DOHH2 (cell line): ENCODE measurements around the gene TRIM74.
"Not testable (repeated sequence)": the region's sequence is repeated elsewhere in the genome, so short reads cannot be mapped to it uniquely, and the experiment has no call there.

Experiments
- CTCF ChIP-seq: fragments of 200-600 bp; sonication (generic); IDR thresholded peaks from one replicate; pipeline ENCODE4 v1.5.1; 2014; ENCODE audit warnings: antibody characterized with exemption, mild to moderate bottlenecking, low read depth, low read length; ENCODE audit not compliant: poor library complexity, severe bottlenecking
- EZH2phosphoT487 ChIP-seq: fragments of 200-600 bp; sonication (generic); IDR thresholded peaks from 2 replicates; pipeline ENCODE4 v1.6.1; 2017; ENCODE audit warnings: borderline replicate concordance, mild to moderate bottlenecking, antibody characterized with exemption, low read length, moderate library complexity, mixed read lengths

DNA sequence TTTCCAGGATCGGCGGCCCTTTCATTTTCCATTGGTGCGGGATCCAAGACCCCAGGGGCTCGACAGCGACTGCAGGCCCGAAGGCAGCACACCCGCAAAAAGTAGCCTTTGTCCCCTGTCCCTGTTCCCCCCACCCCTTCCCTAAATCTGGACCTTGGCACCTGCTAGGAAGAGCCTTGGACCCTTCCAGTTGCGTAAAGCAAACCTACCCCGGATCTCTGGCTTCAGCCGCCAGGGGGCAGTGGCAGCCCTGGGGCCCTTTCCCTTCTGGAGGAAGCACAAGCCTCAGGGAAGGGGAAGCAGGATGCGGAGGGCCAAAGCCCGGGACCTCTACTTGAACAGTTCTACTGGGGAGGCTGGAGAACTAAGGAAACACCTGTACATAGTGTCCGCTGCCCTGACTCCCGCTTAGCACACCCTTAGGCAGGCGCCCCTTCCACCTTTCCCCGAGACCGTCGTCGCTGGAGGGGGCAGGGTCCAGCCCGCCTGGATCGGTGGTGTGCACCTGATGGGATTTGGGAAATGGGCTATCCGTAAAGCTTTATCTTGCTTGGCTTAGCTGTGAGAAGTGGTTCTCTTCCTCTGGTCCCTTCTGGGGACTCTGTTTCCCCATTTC lies 23.0 kb downstream of the TRIM74 start:
- not testable (repeated sequence) for TF ChIP-seq CTCF, EZH2phosphoT487
